ENCODE results near the gene TBC1D9.
A peak's percentile ranks its signal among the peaks of the same experiment; 100 is the strongest.

Gene TBC1D9

DNA sequence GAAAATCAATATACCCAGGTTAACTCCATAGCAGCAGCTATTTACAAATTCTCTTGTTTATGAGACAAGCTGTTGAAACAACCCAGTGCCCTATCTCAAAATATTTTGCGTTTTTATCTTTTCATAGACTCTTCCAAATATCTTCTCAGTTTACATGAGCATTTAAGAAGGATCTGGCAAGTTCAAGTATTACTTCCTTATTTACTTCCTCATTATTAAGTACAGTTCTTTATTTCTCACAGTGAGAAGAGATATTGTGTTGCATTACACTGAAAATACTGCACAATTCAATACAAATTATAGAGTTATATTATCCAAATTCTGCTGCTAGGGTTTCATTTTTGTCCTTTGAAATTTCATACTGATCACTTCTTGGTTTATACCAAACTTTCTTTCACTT lies 143.8 kb downstream of the TBC1D9 start:
- no peak for DNase-seq (ENCODE audit: low spot score)

DNA sequence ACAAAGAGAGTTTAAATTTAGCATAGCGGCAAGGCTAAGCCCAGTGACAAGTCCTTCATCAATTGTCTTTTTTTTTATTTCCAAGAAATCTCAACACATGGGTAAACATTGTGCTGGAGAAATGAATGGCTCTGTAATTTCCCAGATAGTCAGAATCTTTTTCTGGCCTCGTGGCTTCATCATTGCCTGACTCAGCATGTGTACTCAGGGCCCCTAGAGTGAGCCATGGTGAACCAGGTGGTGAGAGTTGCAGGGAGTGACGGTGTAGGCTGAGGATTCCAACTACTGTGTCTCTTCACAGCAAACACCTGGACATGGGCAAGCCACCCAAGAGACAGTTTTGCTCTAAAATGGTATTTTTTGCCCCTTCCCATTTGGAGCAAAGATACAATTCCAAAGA lies 144.3 kb downstream of the TBC1D9 start:
- no peak for DNase-seq (ENCODE audit: low spot score)

DNA sequence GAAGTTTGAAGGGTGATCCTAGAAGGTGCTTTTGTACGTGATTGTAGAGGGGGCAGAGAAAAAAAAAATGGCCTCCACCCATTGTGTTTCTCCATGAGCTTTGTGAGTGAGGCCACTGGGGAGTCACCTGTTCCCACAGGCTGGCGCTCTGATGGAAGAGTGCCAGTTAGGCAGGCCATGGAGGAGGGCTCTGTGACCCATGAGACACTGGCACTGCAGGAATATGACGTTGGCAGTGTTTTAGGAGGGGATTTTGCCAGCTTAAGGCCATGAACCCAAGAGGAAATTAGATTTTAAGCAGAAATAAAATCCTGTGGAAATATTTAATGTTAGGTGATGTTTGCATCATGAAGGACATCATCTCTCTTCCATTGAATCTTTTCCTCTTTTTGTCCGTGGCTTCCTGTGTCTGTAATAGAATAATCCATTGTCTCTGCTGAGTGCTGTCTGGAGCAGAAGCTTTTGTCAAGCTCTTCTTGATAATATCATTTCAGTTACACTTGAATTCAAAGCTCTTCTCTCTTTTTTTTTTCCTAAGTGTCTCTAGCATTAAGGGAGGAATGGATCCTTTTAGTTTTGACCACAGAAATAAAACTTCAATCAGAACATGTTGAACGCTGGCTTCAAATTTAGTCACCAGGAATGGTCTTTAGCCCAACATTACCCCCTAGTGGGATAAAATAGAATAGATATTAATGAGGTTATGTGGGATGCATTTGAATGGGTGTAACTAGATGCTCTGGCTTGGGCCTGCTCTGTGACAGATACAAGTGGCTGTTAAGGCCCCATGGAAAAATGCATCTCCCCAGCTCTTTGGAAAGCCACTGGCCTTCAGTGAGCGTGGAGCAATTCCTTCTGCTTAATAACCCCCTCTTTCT lies 146.4 kb downstream of the TBC1D9 start:
- peak; percentile 11 for DNase-seq (ENCODE audit: low spot score)

DNA sequence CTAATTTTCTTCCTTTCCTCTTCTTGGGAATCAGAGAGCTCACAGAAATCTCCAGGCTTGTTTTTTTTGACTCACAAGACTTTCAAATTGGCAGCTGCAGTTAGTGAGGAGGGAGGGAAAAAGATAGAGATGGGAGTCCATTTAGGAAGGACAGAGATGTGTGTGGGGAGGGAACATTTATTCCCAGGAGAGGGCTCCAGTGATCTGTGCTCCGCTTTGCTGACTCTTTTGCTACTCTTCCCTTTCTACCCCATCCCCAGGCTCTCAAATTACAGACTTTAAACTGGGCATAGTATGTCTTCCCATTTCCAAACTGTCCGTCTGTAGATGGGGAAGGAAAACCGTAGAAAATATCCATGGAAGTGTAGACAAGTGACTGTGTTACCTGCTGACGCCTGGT lies 148.3 kb downstream of the TBC1D9 start:
- no peak for DNase-seq (ENCODE audit: low spot score)

DNA sequence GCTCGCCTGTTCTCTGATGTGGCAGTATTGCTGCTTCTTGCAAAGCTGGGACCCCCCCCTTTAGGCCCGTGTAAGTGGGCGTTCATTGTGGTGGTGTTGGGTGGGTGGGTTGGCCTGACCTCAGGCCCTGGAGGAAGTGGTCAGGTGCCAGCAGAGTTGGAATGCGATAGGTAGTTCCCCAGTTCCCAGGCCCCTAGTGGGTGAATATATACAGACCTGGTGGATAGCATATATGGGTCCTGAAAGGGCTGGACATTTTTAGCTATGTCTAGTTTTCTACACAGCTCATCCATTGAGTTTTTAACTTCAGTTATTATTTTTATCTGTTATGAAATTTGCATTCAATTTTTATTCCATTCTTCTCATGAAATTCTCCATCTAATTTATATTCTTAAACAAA lies 151.6 kb downstream of the TBC1D9 start:
- no peak for DNase-seq (ENCODE audit: low spot score)

DNA sequence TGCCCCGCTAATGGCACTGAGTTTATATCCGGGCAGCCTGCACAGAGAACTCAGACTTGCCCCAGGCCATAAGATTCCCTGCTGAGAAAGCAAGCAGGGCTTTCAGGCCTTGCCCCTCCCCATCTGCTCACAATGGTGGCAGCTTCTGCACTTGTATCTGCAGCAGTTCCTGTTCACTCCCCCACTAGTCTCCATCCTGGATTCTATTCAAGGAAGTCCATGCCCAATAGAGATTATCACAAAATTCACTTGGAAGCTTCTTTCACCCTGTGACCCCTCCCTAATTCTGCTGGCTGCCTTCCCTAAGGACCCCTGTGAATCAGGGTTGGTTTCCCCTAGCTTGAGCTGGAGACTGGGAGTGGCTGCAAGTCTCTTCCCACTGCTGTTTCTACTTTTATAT lies 152.9 kb downstream of the TBC1D9 start:
- DNase-seq (ENCODE audit: low spot score) = no peak

DNA sequence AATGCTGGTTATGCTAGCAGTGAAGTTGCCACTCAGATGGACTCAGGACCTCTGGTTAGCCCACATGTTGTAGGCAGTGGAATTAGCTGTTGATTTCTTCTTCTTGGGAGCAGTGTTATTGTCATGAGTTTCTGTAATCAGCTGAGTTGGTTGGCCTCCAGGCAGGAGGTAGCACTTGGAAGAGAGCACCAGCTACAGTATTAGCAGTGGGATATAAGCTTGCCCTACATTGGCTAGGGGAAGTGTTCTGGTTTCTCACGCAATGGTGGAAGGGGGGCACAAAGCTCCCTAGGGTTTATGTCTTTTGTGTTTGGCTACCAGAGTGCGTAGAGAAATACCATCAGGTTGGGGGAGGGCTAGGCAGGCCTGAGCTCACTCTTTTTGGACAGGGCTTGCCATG lies 153.5 kb downstream of the TBC1D9 start:
- DNase-seq (ENCODE audit: low spot score) = no peak

DNA sequence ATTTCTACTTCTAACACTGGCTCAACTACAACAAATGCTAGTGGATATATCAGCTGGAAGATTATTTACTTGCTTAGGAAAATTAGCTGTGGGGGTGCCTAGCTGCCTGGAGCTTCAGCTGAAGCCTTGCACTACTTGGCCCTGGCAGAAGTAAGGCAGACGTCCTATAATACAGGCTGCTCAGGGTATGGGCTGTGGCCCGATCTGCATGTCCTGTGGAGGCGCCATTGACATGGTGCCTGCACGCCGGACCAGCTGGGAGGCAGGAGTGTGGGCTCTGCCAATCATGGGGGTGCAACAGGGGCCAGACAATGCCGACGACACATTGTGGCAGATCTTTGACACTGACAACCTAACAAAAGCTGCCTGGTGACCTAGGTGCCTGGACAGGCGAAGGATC lies 155.8 kb downstream of the TBC1D9 start:
- no peak for DNase-seq (ENCODE audit: low spot score)

DNA sequence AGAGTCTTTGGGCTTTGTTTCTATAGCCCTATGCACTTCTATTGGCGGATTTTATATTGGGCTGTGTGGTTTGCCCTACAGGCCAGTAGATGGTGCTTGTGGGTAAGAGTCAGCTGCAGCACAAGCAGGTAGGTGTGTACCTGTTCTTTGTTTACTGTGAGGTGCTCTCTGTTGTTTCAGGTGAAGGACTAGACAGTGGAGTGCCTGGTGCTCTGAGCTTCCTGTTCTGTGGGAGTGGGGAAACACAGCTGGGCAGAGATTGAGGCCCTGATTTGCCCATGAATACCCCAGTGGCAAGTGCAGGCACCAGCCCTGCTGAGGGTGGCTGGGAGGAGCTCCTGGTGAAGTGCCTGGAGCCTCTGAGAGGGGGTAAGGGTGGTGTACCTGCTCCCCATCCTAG lies 161.1 kb downstream of the TBC1D9 start:
- DNase-seq (ENCODE audit: low spot score) = no peak

DNA sequence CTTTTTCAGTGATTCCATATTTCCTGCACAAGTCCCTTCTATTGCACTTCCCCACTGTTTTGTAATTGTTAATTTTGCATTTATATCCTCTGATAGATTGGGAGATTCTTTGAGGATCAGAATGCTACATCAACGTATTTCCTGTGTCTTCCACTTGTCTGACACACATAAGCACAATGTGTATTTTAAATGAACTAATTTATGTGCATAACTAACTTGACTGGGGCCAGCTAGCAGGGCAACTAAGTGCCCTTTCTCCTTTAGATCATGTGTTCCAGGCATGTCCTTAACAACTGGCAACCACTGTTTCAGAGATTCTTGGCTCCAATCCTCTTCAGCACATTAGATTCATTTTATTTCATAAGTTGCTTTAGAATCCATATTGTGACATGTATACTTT lies 171.7 kb downstream of the TBC1D9 start:
- DNase-seq (ENCODE audit: low spot score) = no peak

DNA sequence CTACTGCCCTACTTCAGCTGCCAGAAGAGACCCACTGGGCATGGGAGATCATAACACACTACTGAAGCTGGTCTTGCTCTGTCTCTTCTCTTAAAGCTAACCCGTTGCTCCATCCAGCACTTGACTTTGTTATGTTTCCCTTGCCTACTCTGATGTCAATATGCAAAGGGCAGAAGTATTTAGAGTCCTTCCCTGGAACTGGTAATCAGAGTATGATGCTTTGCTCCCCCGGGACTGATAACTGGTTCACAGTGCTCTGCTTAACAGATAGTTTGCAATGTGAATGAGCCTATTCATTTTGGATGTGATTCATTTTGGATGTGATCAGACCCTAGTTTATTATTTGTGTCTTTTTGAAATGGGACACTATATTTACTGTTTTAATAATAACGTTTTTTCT lies 175.1 kb downstream of the TBC1D9 start:
- DNase-seq (ENCODE audit: low spot score) = no peak

DNA sequence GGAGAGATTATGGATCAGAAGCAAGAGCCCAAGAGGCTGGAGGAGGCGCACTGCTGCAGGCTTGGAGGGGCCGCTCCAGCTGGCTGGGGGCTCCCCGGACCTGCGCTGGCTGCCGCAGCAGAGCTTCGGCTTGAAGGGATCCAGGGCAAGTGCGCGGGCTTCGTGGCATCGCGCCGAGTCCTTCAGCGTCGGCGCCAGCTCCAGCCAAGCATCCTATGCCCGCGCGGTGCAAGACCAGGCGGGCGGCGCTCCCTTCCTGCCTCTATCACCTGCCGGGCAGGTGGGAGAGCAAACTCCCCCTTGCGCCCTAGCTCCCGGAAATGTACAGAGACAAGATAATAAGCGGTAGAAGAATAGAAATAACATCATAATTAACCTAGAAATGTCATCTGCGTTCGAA lies 176.9 kb downstream of the TBC1D9 start:
- DNase-seq (ENCODE audit: low spot score) = no peak

DNA sequence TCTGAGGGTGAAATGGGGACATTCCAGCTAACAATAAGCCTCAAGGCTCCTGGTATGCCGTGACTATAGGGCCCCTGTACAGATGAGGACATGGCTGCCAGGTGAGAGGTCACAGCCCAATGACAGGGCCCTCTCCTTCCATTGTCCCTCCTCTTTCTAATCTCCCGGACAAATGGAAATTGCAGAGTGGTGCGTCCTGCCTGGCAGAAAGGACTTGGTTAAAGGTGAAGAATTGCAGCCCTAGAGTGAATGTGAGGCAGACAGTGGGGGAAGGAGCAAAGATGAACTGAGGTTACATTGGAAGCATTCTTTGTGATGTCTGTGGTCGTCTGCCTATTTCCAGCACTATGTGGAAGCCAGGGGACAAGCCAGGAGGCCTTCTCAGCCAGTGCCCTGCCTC lies 180.7 kb downstream of the TBC1D9 start:
- DNase-seq (ENCODE audit: low spot score) = no peak

DNA sequence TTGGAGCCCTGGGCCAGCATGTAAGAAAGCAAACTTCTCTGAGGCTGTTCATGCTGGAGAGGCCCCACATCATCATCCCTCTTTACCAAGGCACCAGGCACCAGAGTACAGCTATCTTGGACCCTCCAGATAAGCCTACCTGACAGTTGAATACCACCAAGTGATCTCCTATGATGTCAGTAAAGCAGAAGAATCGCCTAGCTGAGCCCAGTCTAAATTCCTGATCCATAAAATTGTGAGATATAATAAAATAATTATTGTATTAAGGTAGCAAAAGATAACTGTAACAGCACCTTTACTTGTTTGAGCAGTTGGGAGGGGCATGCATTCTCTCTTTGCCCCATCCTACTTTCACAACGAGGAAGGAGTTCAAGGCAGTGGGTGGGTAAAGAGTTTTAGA lies 184.6 kb downstream of the TBC1D9 start:
- DNase-seq (ENCODE audit: low spot score) = no peak
